Mesenchymal stem cell (in vitro differentiated cells and primary cell): ENCODE measurements around the gene CNBP.

ENCODE experiments used
- DNase-seq: peaks from one replicate; pipeline ENCODE4 v3.0.0-alpha.2; 2013
- H2AFZ ChIP-seq: one replicate; pipeline ENCODE4 v1.6.1; 2013; ENCODE audit warnings: low read depth, mild to moderate bottlenecking, control low read depth, inconsistent platforms, low read length, moderate library complexity
- H2AK5ac ChIP-seq: 2 replicates; pipeline ENCODE4 v1.6.1; 2013; ENCODE audit warnings: low read length, moderate library complexity, mild to moderate bottlenecking, inconsistent platforms; ENCODE audit not compliant: severe bottlenecking
- H2BK120ac ChIP-seq: one replicate; pipeline ENCODE4 v1.6.1; 2013; ENCODE audit warnings: low read depth, mild to moderate bottlenecking, inconsistent platforms, low read length, moderate library complexity
- H2BK12ac ChIP-seq, 2 experiments: one replicate each; pipeline ENCODE4 v1.6.1; 2013; ENCODE audit warnings: inconsistent platforms in 2 of 2, low read length in 2 of 2, mild to moderate bottlenecking in 2 of 2, moderate library complexity in 2 of 2, control low read depth in 1 of 2
- H2BK15ac ChIP-seq: one replicate; pipeline ENCODE4 v1.6.1; 2013; ENCODE audit warnings: mild to moderate bottlenecking, low read depth, inconsistent platforms; ENCODE audit not compliant: poor library complexity, severe bottlenecking
- H2BK5ac ChIP-seq: 2 replicates; pipeline ENCODE4 v1.6.1; 2013; ENCODE audit warnings: low read depth, mild to moderate bottlenecking, low read length, control low read depth, inconsistent platforms; ENCODE audit not compliant: poor library complexity, severe bottlenecking
- H3K14ac ChIP-seq, 2 experiments: one replicate each; pipeline ENCODE4 v1.6.1; 2013; ENCODE audit warnings: inconsistent platforms in 2 of 2, low read length in 2 of 2, control low read depth in 1 of 2, mild to moderate bottlenecking in 1 of 2, moderate library complexity in 1 of 2
- H3K18ac ChIP-seq, 2 experiments: one replicate each; pipeline ENCODE4 v1.6.1; 2013; ENCODE audit warnings: inconsistent platforms in 2 of 2, low read length in 2 of 2, control low read depth in 1 of 2, low read depth in 1 of 2, mild to moderate bottlenecking in 1 of 2
- H3K23ac ChIP-seq, 2 experiments: one replicate each; pipeline ENCODE4 v1.6.1; 2013; ENCODE audit warnings: inconsistent platforms in 2 of 2, low read length in 2 of 2, mild to moderate bottlenecking in 2 of 2, moderate library complexity in 2 of 2, control low read depth in 1 of 2
- H3K27ac ChIP-seq: 2 replicates; pipeline ENCODE4 v1.5.1; 2013; ENCODE audit warnings: mild to moderate bottlenecking, moderate library complexity, low read length, control low read depth, inconsistent platforms; ENCODE audit not compliant: poor library complexity, severe bottlenecking
- H3K27me3 ChIP-seq, 2 experiments: 2 replicates each; pipeline versions ENCODE4 v1.6.1 to v1.7.0; 2013; ENCODE audit warnings: low read length in 2 of 2, mild to moderate bottlenecking in 2 of 2, moderate library complexity in 2 of 2, control low read depth in 1 of 2, inconsistent platforms in 1 of 2; ENCODE audit not compliant: control insufficient read depth in 1 of 2, insufficient read depth in 1 of 2
- H3K36me3 ChIP-seq, 2 experiments: 2 replicates each; pipeline versions ENCODE4 v1.6.1 to v1.7.0; 2013; ENCODE audit warnings: low read length in 2 of 2, control low read depth in 1 of 2, inconsistent platforms in 1 of 2, low read depth in 1 of 2, mild to moderate bottlenecking in 1 of 2; ENCODE audit not compliant: insufficient read depth in 2 of 2, control insufficient read depth in 1 of 2
- H3K4ac ChIP-seq, 2 experiments: one replicate each; pipeline ENCODE4 v1.6.1; 2013; ENCODE audit warnings: inconsistent platforms in 2 of 2, low read length in 2 of 2, mild to moderate bottlenecking in 2 of 2, moderate library complexity in 2 of 2, control low read depth in 1 of 2, low read depth in 1 of 2
- H3K4me1 ChIP-seq: 2 replicates; pipeline ENCODE4 v1.6.1; 2013; ENCODE audit warnings: low read depth, low read length, control low read depth; ENCODE audit not compliant: control insufficient read depth, insufficient read depth
- H3K4me2 ChIP-seq: 2 replicates; pipeline ENCODE4 v1.6.1; 2013; ENCODE audit warnings: low read length, mild to moderate bottlenecking, inconsistent platforms; ENCODE audit not compliant: poor library complexity, severe bottlenecking
- H3K4me3 ChIP-seq, 2 experiments: 2 replicates each; pipeline versions ENCODE4 v1.5.1 to v1.7.0; 2013; ENCODE audit warnings: low read length in 2 of 2, mild to moderate bottlenecking in 2 of 2, control low read depth in 1 of 2, low read depth in 1 of 2; ENCODE audit not compliant: insufficient read depth in 1 of 2
- H3K79me1 ChIP-seq: replicated peaks from 2 replicates; pipeline ENCODE4 v1.6.1; 2013; ENCODE audit warnings: mild to moderate bottlenecking, control low read depth, low read length, inconsistent platforms; ENCODE audit not compliant: poor library complexity, severe bottlenecking
- H3K9ac ChIP-seq: 2 replicates; pipeline ENCODE4 v1.7.0; 2013; ENCODE audit warnings: mild to moderate bottlenecking, low read length, moderate library complexity
- H3K9me3 ChIP-seq: 2 replicates; pipeline ENCODE4 v1.7.0; 2013; ENCODE audit warnings: mild to moderate bottlenecking, low read length; ENCODE audit not compliant: control insufficient read depth
- H4K8ac ChIP-seq: one replicate; pipeline ENCODE4 v1.6.1; 2013; ENCODE audit warnings: inconsistent platforms, mild to moderate bottlenecking, low read length, moderate library complexity
- H4K91ac ChIP-seq: one replicate; pipeline ENCODE4 v1.6.1; 2013; ENCODE audit warnings: mild to moderate bottlenecking, low read length, inconsistent platforms
- WGBS: methylation state at CpG from one replicate; pipeline ENCODE4 v1.1.7; 2013; ENCODE audit warnings: mixed read lengths; 5-methylcytosine and 5-hydroxymethylcytosine counted together

The CNBP gene

DNA sequence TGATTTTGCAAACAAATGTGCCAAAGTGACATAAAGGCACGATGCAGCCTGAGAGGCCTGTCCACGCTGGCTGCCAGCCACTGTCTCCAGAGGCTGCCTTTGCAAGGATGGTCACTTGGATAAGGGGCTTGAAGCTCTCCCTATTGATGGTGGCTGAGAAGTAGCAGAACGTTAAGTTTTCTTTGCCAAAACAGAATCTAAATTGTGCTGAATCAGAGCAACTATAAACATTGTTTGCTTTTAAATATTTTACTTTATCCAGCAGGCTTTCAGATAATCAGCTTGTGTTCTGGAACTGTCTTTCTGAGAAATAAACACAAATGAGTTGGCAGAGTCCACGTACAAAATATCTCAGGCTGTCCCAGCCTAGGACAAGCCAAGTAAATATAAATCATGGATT is 23.8 kb upstream of the CNBP start:
- no peak overlapping the region for H4K91ac ChIP-seq
- H2BK5ac ChIP-seq = no peak overlapping the region
- no peak overlapping the region for H3K18ac ChIP-seq
- peak overlapping the region; percentile 18 for H3K9ac ChIP-seq
- H2AFZ ChIP-seq = no peak overlapping the region
- DNase-seq = no peak
- H3K9me3 ChIP-seq = no peaks in the 10 kb centered on the region
- H3K4ac ChIP-seq = no peak overlapping the region
- peaks cover 5% of the 10 kb centered on the region for H3K4me1 ChIP-seq
- no peak overlapping the region for H3K4me2 ChIP-seq
- 85% methylated on average over 2 of the region's 4 CpGs for WGBS
- no peak overlapping the region for H4K8ac ChIP-seq
- no peak overlapping the region for H3K27ac ChIP-seq
- H3K36me3 ChIP-seq = no peaks in the 10 kb centered on the region
- no peak overlapping the region for H2BK12ac ChIP-seq
- no peak overlapping the region for H3K14ac ChIP-seq
- H3K4me3 ChIP-seq = no peak overlapping the region
- H3K23ac ChIP-seq = no peak overlapping the region
- no peak overlapping the region for H2BK120ac ChIP-seq
- no peak overlapping the region for H2BK15ac ChIP-seq
- no peaks in the 10 kb centered on the region for H3K27me3 ChIP-seq
- no peaks in the 10 kb centered on the region for H3K79me1 ChIP-seq
- H2AK5ac ChIP-seq = no peak overlapping the region

DNA sequence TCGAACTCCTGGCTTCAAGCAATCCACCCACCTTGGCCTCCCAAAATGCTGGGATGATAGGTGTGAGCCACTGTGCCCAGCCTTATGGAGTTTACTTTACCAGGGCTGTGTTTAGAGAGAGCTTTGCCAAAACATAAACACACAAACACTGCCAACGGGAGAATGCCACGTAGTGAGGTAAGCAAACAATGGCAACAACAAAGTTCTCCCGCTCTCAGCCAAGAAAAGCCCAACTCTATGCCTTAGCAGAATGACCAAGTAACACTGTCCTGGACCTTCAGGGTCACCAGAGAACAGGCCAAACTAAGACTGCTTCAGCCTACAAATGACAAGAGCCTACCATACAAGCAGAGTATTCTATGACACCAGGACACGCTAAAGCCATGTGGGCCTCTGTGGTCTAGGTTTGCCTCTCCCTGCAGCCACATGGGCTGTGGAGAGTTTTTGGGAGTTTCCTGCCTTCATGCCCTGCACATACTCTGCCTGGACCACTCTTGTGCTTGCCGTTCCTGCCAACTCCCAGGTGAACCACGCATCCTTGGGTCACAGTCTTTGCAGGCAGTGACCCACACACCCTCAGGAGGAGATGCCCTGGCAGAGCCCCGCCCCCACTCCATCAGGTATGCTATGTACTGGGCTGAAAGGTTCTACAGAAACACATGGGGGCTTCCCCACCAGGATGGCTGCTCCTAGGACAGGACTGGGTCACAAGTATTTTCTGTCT is 21.6 kb upstream of the CNBP start:
- no peaks in the 10 kb centered on the region for H3K36me3 ChIP-seq
- H3K14ac ChIP-seq = no peak overlapping the region
- no peak overlapping the region for H4K8ac ChIP-seq
- no peaks in the 10 kb centered on the region for H3K27me3 ChIP-seq
- H3K23ac ChIP-seq = no peak overlapping the region
- H3K79me1 ChIP-seq = no peaks in the 10 kb centered on the region
- no peak overlapping the region for H3K4ac ChIP-seq
- no peak overlapping the region for H3K27ac ChIP-seq
- H2BK5ac ChIP-seq = no peak overlapping the region
- WGBS = 77% methylated on average over 7 of the region's 8 CpGs
- DNase-seq = no peak
- no peak overlapping the region for H3K9ac ChIP-seq
- H3K4me3 ChIP-seq = no peak overlapping the region
- no peak overlapping the region for H2BK15ac ChIP-seq
- H3K4me1 ChIP-seq = no peaks in the 10 kb centered on the region
- no peak overlapping the region for H4K91ac ChIP-seq
- H3K18ac ChIP-seq = no peak overlapping the region
- H2BK120ac ChIP-seq = no peak overlapping the region
- no peak overlapping the region for H2BK12ac ChIP-seq
- no peaks in the 10 kb centered on the region for H3K9me3 ChIP-seq
- H2AK5ac ChIP-seq = no peak overlapping the region
- no peak overlapping the region for H2AFZ ChIP-seq
- H3K4me2 ChIP-seq = no peak overlapping the region

DNA sequence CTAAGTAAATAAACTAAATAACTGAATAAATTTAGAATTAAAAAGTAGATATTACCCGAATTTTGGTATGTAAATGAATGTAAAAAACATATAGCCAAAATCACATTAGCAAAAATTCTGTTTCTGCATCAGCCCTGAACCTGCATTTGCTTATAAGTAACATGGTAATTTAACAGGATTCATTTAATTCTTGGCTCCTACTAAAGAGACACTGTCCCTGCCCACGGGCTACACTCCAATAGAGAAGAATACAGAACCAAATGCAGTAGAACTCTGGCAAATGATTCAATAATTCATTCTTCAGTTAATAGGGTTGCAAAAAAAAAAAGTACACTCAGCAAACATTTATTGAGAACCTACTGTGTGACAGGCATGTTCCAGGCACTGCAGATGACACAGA is 20.8 kb upstream of the CNBP start:
- Histone ChIP-seq H2AFZ (no peak overlapping the region), H3K4me2 (no peak overlapping the region), H2BK120ac (no peak overlapping the region), H3K9me3 (no peaks in the 10 kb centered on the region), H4K8ac (no peak overlapping the region), H3K27me3 (no peaks in the 10 kb centered on the region), H3K23ac (no peak overlapping the region), H2BK15ac (no peak overlapping the region), H4K91ac (no peak overlapping the region), H3K36me3 (no peaks in the 10 kb centered on the region), H3K4me1 (no peaks in the 10 kb centered on the region), H3K27ac (no peak overlapping the region), H3K4me3 (no peak overlapping the region), H3K9ac (no peak overlapping the region), H3K18ac (no peak overlapping the region), H3K79me1 (no peaks in the 10 kb centered on the region), H3K14ac (no peak overlapping the region), H2BK5ac (no peak overlapping the region), H2AK5ac (no peak overlapping the region), H3K4ac (no peak overlapping the region), H2BK12ac (no peak overlapping the region)
- no peak for DNase-seq
- WGBS = no CpG with 5 or more reads among the region's 2 CpGs

DNA sequence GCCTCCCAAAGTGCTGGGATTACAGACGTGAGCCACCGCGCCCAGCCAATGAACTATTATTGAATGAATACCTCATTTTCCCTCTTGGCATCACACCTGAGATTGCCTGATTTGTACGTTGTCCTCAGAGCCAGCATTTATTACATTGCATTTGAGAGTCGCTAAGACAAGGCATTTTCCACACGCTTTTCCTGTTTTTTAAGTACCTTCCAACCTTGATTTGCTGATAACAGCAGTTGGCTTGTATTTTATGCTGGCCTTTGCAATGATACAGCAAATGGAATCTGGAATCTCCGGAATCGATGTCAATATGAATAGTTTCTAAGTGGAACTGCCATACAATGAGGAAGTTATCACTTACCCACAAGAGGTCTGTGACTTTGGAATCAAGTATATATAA is 15.7 kb upstream of the CNBP start:
- Histone ChIP-seq H2BK5ac (no peak overlapping the region), H3K27ac (no peak overlapping the region), H3K4me1 (peaks cover 2% of the 10 kb centered on the region), H3K4ac (no peak overlapping the region), H3K18ac (no peak overlapping the region), H3K23ac (no peak overlapping the region), H4K91ac (no peak overlapping the region), H2AFZ (no peak overlapping the region), H2BK12ac (no peak overlapping the region), H3K79me1 (peaks cover 1% of the 10 kb centered on the region), H3K9ac (no peak overlapping the region), H3K4me3 (no peak overlapping the region), H3K27me3 (no peaks in the 10 kb centered on the region), H3K9me3 (no peaks in the 10 kb centered on the region), H3K4me2 (no peak overlapping the region), H4K8ac (no peak overlapping the region), H2BK15ac (no peak overlapping the region), H3K36me3 (no peaks in the 10 kb centered on the region), H2AK5ac (no peak overlapping the region), H3K14ac (no peak overlapping the region), H2BK120ac (no peak overlapping the region)
- DNase-seq = no peak
- whole genome bisulfite sequencing = 98% methylated on average over 8 of the region's 8 CpGs
